GM18517 (cell line): ENCODE measurements around the gene ABHD17C.

Source experiments
- ATAC-seq: cut with Tn5 transposase; IDR thresholded peaks from one replicate; pipeline ENCODE4 v1.9.1; 2021; ENCODE audit warnings: mild to moderate bottlenecking, moderate library complexity; ENCODE audit not compliant: unreplicated experiment

Gene ABHD17C

GRCh38 chr15:80689294-80689693 is 5.8 kb upstream of the ABHD17C start:
- no peak for ATAC-seq

DNA sequence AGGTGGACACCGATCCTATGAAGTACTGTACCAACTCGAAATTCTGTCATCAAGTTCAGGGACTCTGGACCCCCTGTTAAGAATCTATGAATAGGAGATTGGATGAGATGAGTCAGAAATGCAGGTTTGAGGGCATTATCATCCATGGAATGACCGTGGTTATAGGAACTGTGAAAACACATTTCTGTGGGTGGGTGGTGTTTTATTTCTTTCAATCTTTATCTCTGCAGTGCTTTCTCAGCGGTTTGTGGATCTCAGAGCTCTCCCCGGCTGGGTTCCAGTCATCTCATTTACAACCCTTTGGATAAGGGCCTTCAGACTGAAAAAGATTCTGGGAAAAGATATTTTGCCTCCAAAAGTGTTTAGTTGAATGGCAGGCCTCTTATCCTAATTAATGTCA is 5.4 kb upstream of the ABHD17C start:
- no peak for ATAC-seq

GRCh38 chr15:80691575-80691974 is 3.5 kb upstream of the ABHD17C start:
- no peak for ATAC-seq

GRCh38 chr15:80693682-80694610 is 1.2 kb upstream of the ABHD17C start:
- no peak for ATAC-seq

DNA sequence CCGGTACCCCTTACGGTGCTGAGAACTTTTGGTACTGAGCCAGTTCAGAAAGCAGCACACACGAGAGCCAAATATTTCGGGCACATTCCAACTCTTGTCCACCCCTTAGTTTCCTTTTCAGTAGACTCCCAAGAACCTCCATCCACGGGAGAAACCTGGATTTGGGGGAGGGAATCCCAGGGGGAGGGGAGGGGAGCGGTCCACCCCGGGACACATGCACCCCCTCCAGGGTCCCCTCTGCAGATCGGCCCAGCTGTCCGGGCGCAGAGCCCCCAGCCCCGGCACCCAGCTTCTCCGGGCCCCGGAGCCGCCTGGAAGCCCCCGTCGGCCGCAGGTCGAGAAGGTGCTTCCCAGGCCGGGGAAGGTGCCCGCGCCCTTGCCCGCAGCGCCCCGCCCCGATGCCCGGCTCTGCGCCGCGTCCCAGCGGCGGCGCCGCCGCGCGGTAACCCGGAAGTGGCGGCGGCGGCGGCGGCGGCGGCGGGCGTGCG is 455 bp upstream of the ABHD17C start:
- ATAC-seq, result no peak

GRCh38 chr15:80695911-80696661 is 976 bp downstream of the ABHD17C start:
- no peak for ATAC-seq

- no peak for ATAC-seq
Measured at GRCh38 chr15:80697075-80697685, 2.1 kb downstream of the ABHD17C start.

DNA sequence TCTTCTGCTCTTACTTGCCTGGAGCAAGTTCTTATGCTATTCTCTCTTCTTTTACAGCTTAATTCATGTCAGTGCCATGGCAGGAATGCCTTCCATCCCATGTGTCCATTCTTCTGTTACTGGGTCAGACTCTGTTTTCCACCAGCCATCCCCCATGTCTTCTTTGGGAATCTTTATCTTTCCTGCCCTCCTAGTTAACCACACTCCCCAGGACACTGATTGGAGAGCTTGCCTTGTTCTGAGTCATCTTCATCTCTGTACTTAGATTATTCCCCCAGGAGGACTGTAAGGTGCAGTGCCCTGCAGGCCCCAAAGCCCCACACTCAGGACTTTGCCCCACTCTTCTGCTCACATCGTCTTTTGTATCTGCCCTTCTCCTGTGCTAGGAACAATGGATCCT is 3.6 kb downstream of the ABHD17C start:
- ATAC-seq, result no peak

- no peak for ATAC-seq
Measured at GRCh38 chr15:80699981-80700380, 4.9 kb downstream of the ABHD17C start.

- ATAC-seq, result no peak
Measured at GRCh38 chr15:80701676-80702311, 6.7 kb downstream of the ABHD17C start.

- no peak for ATAC-seq
Measured at GRCh38 chr15:80703081-80703480, 8.0 kb downstream of the ABHD17C start.

DNA sequence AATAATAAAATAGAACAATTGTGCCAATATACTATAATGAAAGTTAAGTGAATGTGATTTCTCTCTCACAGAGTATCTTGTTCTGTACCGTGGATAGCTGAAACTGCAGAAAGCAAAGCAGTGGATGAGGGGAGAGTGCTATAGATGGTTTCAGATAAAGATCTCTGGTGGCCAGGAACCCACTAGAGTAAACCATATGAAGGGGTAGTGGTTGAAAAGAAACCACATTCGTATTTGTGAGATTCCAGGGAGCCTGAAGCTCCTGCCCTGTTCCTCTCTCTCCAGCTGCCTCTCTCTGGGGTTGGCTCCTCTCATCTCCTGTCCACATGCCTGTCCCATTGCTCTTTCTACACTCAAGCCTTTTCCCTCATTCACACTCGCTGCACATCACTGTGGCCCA is 8.9 kb downstream of the ABHD17C start:
- no peak for ATAC-seq

GRCh38 chr15:80706161-80706560 is 11.1 kb downstream of the ABHD17C start:
- ATAC-seq, result no peak

DNA sequence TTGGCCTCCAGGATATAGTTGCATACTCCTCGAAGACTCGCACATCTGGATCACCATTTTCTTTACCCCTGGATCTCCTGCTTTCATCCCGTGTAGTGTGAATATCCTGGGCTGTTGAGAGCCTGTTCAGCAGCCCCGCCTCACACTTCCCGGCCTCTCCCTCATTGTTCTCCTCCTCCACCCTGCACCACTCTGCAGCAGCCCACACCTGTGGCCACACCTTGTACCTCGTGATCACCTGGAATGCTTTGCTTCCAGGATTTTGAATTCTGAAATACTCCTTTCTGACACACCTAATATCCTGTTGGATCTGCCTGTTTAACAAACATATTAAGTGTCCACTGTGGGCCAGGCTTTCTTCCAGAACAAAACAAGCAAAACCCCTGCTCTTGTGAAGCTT is 14.4 kb downstream of the ABHD17C start:
- no peak for ATAC-seq

GRCh38 chr15:80710635-80711554 is 15.8 kb downstream of the ABHD17C start:
- ATAC-seq, result no peak

DNA sequence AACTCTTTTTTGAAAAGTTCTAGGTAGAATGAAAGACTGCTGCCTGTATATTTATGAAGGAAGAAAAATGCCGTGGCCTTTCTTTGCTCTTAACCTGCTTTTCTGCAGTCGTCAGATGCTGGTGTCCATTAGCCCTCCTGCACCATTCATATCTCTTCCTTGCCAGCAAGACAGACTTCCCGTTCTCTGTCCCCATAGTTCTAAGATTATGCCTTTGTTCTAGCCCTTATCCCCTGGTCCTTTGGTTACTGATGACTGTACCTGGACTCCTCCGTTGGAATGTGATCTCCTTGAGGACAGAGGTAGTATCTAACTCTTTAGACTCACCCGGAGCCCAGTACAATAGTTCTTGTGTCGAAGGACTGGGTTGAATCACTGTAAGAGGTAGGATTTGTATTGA is 16.8 kb downstream of the ABHD17C start:
- no peak for ATAC-seq

DNA sequence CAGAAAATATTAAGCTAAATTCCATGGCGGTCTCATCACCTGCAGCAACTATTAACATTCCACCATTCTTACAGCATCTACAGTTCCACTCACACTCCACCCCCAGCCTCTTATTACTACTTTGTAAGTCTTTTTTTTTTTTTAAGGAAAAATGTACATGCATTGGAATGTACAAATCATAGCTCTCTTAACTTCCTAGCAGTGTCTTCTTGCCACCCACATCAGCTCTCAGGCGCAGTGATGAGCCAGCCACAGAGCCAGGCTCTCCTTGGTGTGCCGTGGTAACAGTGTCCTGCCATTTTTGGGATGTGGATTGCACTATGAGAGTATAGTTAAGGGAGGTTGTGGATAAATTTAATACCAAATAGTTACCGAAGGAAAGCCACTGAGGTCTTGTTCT is 17.8 kb downstream of the ABHD17C start:
- ATAC-seq, result no peak

GRCh38 chr15:80721476-80721875 is 26.4 kb downstream of the ABHD17C start:
- no peak for ATAC-seq

DNA sequence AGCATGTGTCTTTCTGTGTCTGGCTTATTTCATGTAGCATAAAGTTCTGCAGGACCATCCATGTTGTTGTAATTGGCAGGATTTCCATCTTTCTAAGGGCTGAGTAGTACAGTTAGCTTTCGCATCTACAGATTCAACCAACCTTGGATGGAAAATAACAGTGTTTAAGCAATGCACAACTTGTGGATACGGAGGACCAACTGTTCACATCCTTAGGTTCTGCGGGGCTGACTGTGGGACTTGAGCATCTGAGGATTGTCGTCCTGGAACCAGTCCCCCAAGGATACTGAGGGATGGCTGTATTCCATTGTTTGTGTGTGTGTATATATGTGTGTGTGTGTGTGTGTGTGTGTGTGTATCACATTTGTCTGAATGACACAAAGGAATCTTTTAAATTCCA is 27.7 kb downstream of the ABHD17C start:
- no peak for ATAC-seq

DNA sequence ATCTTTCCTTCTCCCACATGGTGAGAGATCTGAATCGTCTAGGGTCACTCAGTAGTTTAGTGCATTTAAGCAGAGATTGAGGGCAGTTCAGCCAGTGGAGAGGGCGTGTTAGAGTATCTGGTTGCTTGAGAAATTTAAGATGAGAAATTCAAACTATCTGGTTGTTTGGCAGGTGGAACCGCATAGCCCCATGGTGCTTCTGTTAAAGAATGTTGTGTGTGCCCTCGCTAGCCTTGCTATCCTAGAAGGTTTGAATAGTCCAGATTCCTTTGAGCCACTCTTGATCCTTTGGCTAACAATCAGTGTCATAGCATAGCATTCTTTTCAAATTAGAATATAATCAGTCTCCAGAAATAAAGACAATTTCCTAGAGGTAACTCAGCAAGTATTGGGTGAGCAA is 32.1 kb downstream of the ABHD17C start:
- ATAC-seq, result no peak
